ENCODE measurements around the gene GBA2. TPM values are rescaled to one million over a fixed set of nuclear protein-coding genes. Genes with fewer than 3 reads are reported as not detected.
A peak's percentile ranks its signal among the peaks of the same experiment; 100 is the strongest.

Gene GBA2
- total RNA-seq, 2 donors from 2014 or later = 54.2 to 111 TPM

- H3K27me3 ChIP-seq = no peaks in the 10 kb centered on the region
- H3K4me3 ChIP-seq = no peak overlapping the region
- ATAC-seq = no peak
- WGBS, 2 donors = 10 to 22% methylated on average over 3 of the region's 3 CpGs
- peaks cover 39% of the 10 kb centered on the region for H3K4me1 ChIP-seq
- H3K27ac ChIP-seq = no peak overlapping the region
- no peaks in the 10 kb centered on the region for H3K9me3 ChIP-seq
- intact Hi-C loops (cut with DNase I) = no loop called here
- peaks cover 0 to 4% of the 10 kb centered on the region in 2 donors for H3K36me3 ChIP-seq (replicated peaks in 1 of 2; ENCODE audit: insufficient read depth in 1 of 2, low read depth in 2 of 2)
- DNase-seq = peak in 1 of 4 donors; percentile 3
- TF ChIP-seq POLR2A (IDR thresholded peaks at IDR 0.05) = no peak
- TF ChIP-seq, protein P1, sequence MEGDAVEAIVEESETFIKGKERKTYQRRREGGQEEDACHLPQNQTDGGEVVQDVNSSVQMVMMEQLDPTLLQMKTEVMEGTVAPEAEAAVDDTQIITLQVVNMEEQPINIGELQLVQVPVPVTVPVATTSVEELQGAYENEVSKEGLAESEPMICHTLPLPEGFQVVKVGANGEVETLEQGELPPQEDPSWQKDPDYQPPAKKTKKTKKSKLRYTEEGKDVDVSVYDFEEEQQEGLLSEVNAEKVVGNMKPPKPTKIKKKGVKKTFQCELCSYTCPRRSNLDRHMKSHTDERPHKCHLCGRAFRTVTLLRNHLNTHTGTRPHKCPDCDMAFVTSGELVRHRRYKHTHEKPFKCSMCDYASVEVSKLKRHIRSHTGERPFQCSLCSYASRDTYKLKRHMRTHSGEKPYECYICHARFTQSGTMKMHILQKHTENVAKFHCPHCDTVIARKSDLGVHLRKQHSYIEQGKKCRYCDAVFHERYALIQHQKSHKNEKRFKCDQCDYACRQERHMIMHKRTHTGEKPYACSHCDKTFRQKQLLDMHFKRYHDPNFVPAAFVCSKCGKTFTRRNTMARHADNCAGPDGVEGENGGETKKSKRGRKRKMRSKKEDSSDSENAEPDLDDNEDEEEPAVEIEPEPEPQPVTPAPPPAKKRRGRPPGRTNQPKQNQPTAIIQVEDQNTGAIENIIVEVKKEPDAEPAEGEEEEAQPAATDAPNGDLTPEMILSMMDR (IDR thresholded peaks at IDR 0.05) = no peak
Observed at GRCh38 chr9:35746583-35746982, 2.4 kb downstream of the GBA2 start.

GRCh38 chr9:35745569-35745968, 3.5 kb downstream of the GBA2 start:
- intact Hi-C loops (cut with DNase I) = no loop called here
- TF ChIP-seq POLR2A (IDR thresholded peaks at IDR 0.05) = no peak
- TF ChIP-seq, protein P1 (IDR thresholded peaks at IDR 0.05) = no peak
- Histone ChIP-seq H3K4me3 (no peak overlapping the region), H3K27ac (no peak overlapping the region), H3K36me3 (replicated peaks in 1 of 2; ENCODE audit: insufficient read depth in 1 of 2, low read depth in 2 of 2) (peaks cover 0 to 6% of the 10 kb centered on the region in 2 donors), H3K27me3 (no peaks in the 10 kb centered on the region), H3K9me3 (no peaks in the 10 kb centered on the region), H3K4me1 (peaks cover 36% of the 10 kb centered on the region)
- DNase-seq (no peak), ATAC-seq (no peak)
- 13 to 25% methylated on average over 1 of the region's 1 CpG for WGBS, 2 donors

- intact Hi-C loops (cut with DNase I) = no loop called here
- Histone ChIP-seq H3K4me3 (no peak overlapping the region), H3K4me1 (peaks cover 27% of the 10 kb centered on the region), H3K9me3 (no peaks in the 10 kb centered on the region), H3K27me3 (no peaks in the 10 kb centered on the region), H3K36me3 (replicated peaks in 1 of 2; ENCODE audit: insufficient read depth in 1 of 2, low read depth in 2 of 2) (peaks cover under 1 to 18% of the 10 kb centered on the region in 2 donors), H3K27ac (no peak overlapping the region)
- peak in 1 of 4 donors; percentile 6 for DNase-seq
- ATAC-seq = no peak
- no peak for TF ChIP-seq POLR2A (IDR thresholded peaks at IDR 0.05)
- TF ChIP-seq, protein P1 (IDR thresholded peaks at IDR 0.05) = no peak
- WGBS, 2 donors = 76 to 77% methylated on average over 8 of the region's 8 CpGs
Observed at GRCh38 chr9:35743880-35744518, 5.0 kb downstream of the GBA2 start.

- H3K36me3 ChIP-seq (replicated peaks in 1 of 2; ENCODE audit: insufficient read depth in 1 of 2, low read depth in 2 of 2) = peaks cover 6 to 23% of the 10 kb centered on the region in 2 donors
- 57 to 75% methylated on average over 2 of the region's 2 CpGs for WGBS, 2 donors
- peaks cover 27% of the 10 kb centered on the region for H3K4me1 ChIP-seq
- H3K4me3 ChIP-seq = no peak overlapping the region
- intact Hi-C loops (cut with DNase I) = no loop called here
- TF ChIP-seq POLR2A (IDR thresholded peaks at IDR 0.05) = no peak
- TF ChIP-seq, protein P1 (IDR thresholded peaks at IDR 0.05) = no peak
- no peaks in the 10 kb centered on the region for H3K9me3 ChIP-seq
- DNase-seq (no peak), ATAC-seq (no peak)
- H3K27ac ChIP-seq = no peak overlapping the region
- no peaks in the 10 kb centered on the region for H3K27me3 ChIP-seq
Observed at GRCh38 chr9:35743452-35743851, 5.6 kb downstream of the GBA2 start.

- Histone ChIP-seq H3K4me3 (no peak overlapping the region), H3K9me3 (no peaks in the 10 kb centered on the region), H3K4me1 (peaks cover 13% of the 10 kb centered on the region), H3K36me3 (replicated peaks in 1 of 2; ENCODE audit: insufficient read depth in 1 of 2, low read depth in 2 of 2) (peaks cover 20 to 40% of the 10 kb centered on the region in 2 donors), H3K27ac (no peak overlapping the region), H3K27me3 (no peaks in the 10 kb centered on the region)
- 79 to 94% methylated on average over 7 of the region's 7 CpGs for whole genome bisulfite sequencing, 2 donors
- DNase-seq = peak in 1 of 4 donors; percentile 11
- intact Hi-C loops (cut with DNase I) = no loop called here
- no peak for TF ChIP-seq POLR2A (IDR thresholded peaks at IDR 0.05)
- TF ChIP-seq, protein P1 (IDR thresholded peaks at IDR 0.05) = no peak
- ATAC-seq = no peak
Observed at GRCh38 chr9:35741740-35742139, 7.3 kb downstream of the GBA2 start.
